ENCODE results near the gene TNNT1. TPM values are rescaled to one million over a fixed set of nuclear protein-coding genes. Genes with fewer than 3 reads are reported as not detected.

TNNT1 gene
- total RNA-seq, 1 donor = under 0.01 TPM

DNA sequence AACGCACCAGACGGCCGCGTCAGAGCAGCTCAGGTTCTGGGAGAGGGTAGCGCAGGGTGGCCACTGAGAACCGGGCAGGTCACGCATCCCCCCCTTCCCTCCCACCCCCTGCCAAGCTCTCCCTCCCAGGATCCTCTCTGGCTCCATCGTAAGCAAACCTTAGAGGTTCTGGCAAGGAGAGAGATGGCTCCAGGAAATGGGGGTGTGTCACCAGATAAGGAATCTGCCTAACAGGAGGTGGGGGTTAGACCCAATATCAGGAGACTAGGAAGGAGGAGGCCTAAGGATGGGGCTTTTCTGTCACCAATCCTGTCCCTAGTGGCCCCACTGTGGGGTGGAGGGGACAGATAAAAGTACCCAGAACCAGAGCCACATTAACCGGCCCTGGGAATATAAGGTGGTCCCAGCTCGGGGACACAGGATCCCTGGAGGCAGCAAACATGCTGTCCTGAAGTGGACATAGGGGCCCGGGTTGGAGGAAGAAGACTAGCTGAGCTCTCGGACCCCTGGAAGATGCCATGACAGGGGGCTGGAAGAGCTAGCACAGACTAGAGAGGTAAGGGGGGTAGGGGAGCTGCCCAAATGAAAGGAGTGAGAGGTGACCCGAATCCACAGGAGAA is 33.5 kb downstream of the TNNT1 start:
- DNase-seq (ENCODE audit: low read depth) = peak; percentile 34
- TF ChIP-seq, protein P1, sequence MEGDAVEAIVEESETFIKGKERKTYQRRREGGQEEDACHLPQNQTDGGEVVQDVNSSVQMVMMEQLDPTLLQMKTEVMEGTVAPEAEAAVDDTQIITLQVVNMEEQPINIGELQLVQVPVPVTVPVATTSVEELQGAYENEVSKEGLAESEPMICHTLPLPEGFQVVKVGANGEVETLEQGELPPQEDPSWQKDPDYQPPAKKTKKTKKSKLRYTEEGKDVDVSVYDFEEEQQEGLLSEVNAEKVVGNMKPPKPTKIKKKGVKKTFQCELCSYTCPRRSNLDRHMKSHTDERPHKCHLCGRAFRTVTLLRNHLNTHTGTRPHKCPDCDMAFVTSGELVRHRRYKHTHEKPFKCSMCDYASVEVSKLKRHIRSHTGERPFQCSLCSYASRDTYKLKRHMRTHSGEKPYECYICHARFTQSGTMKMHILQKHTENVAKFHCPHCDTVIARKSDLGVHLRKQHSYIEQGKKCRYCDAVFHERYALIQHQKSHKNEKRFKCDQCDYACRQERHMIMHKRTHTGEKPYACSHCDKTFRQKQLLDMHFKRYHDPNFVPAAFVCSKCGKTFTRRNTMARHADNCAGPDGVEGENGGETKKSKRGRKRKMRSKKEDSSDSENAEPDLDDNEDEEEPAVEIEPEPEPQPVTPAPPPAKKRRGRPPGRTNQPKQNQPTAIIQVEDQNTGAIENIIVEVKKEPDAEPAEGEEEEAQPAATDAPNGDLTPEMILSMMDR (IDR thresholded peaks at IDR 0.05; ENCODE audit: insufficient read depth, low read depth, low read length) = no peak
- peak overlapping the region; percentile 82 for H3K4me3 ChIP-seq (ENCODE audit: low read depth, low read length)

DNA sequence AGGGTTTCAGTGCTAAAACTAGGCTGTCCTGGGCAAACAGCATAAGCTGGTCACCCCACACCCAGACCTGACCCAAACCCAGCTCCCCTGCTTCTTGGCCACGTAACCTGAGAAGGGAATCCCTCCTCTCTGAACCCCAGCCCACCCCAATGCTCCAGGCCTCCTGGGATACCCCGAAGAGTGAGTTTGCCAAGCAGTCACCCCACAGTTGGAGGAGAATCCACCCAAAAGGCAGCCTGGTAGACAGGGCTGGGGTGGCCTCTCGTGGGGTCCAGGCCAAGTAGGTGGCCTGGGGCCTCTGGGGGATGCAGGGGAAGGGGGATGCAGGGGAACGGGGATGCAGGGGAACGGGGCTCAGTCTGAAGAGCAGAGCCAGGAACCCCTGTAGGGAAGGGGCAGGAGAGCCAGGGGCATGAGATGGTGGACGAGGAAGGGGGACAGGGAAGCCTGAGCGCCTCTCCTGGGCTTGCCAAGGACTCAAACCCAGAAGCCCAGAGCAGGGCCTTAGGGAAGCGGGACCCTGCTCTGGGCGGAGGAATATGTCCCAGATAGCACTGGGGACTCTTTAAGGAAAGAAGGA is 34.4 kb downstream of the TNNT1 start:
- H3K4me3 ChIP-seq (ENCODE audit: low read depth, low read length) = no peak overlapping the region
- TF ChIP-seq, protein P1 (IDR thresholded peaks at IDR 0.05; ENCODE audit: insufficient read depth, low read depth, low read length) = no peak
- DNase-seq (ENCODE audit: low read depth) = no peak

DNA sequence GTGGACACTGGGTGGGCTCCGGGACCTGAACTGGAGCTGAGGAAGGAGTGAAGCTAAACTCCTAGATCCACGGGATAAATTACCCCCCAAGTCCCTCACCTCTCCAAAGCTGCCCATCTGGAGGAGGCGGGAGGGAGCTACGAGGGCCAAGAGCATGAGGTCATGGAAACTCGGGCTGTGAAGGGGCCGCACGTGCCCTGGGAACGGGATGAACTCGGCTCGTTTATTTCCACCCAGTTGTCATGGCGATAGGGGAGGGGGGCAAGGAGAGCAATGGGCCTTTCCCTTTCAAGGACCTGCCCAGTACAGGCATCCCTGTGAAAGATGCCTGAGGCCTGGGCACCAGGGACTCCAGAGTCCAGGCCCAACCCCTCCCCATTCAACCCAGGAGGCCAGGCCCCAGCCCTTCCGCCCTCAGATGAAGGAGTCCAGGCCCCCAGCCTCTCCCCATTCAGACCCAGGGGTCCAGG is 35.4 kb downstream of the TNNT1 start:
- H3K4me3 ChIP-seq (ENCODE audit: low read depth, low read length) = no peak overlapping the region
- DNase-seq (ENCODE audit: low read depth) = peak; percentile 95
- TF ChIP-seq, protein P1 (IDR thresholded peaks at IDR 0.05; ENCODE audit: insufficient read depth, low read depth, low read length) = no peak

DNA sequence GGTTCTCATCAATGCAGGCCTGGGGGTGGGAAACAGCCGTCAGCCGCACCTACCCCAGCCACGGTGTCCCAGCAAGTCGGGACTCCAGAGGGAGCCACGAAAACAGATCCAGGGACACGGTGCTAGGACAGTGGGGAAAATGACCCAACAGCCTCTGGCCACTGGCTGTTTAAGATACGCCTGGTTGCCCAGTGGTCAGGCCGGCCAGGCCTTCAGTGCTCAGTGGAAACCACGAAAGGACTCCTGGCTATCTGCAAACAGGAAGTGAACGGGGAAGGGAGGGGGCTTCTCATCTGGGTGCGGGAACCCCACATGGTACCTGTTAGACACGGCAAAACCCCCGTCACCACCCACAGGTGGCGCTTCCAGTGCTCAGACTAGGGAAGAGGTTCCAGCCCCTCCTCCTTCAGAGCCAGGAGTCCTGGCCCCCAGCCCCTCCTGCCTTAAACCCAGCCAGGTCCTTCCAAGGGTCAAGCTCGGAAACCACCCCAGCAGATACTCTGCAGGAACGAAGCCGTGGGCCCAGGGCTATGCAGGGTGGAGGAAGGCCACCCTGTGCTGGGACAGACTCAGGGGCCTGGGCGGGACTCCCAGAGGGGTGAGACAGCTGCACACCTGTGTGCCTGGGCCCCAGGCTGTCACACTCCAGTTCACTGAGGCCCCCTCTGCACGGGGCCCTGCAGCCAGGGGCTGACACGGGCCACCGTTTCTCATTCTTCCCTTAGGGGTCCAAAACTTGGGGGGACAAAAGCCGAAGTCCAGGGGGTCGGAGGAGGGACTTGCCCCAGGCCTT is 36.0 kb downstream of the TNNT1 start:
- TF ChIP-seq, protein P1 (IDR thresholded peaks at IDR 0.05; ENCODE audit: insufficient read depth, low read depth, low read length) = no peak
- no peak overlapping the region for H3K4me3 ChIP-seq (ENCODE audit: low read depth, low read length)
- DNase-seq (ENCODE audit: low read depth) = peak; percentile 16

DNA sequence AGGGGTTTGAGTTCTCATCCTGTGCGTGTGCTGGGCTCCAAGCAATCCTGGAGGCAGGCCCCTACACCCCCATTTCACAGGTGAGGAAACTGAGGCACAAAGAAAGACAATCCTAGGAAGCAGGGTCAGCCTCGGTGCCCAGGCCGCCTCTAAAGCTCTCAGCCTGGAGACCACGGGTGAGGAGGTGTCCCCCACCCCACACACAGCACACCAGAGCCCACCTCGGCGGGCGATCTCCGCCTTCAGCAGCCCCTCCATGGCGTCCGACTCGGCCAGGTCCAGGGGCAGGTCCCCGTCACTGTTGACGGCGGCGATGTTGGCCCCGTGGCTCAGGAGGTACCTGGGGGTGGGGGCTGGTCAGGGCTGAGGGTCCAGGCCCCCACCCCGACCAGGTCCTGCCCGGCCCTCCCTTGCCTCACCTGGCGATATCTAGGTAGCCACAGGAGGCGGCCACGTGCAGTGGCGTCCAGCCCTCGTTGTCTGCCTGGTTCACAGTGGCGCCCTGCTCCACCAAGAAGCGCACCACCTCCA is 36.7 kb downstream of the TNNT1 start:
- TF ChIP-seq, protein P1 (IDR thresholded peaks at IDR 0.05; ENCODE audit: insufficient read depth, low read depth, low read length) = no peak
- no peak overlapping the region for H3K4me3 ChIP-seq (ENCODE audit: low read depth, low read length)
- no peak for DNase-seq (ENCODE audit: low read depth)

DNA sequence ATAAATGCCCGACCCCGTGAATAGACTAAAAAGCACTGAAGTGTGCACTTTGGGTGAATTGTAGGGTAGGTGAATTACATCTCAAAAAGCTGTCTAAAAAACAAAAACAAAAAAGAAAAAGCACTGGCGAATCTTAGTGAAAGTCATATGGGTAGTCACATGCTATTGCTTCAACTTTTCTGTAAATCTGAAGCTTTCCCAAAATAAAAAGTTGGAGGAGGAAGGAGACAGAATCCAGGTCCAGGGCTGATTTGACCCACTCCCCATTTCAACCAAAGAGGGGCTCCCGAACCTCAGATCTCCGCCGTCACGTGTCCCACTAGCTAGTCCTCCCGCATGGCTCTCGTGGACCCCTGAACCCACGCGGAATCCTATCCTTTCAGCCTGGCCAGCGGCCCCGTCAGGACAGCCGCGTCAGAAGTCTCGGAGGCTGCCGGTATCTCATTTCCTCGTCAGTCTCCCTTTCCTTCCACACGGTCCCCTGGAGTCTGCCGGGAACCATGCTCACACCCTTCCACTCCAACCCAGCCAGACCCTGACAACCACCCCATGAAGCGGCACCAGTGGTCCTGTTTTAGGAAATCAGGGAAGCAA is 37.7 kb downstream of the TNNT1 start:
- DNase-seq (ENCODE audit: low read depth) = peak; percentile 17
- no peak overlapping the region for H3K4me3 ChIP-seq (ENCODE audit: low read depth, low read length)
- TF ChIP-seq, protein P1 (IDR thresholded peaks at IDR 0.05; ENCODE audit: insufficient read depth, low read depth, low read length) = no peak

Measured in fibroblast of villous mesenchyme (primary cell).